Subcutaneous adipose tissue (tissue), 4 donors: ENCODE results near the gene CPN2. TPM values are rescaled to one million over a fixed set of nuclear protein-coding genes. Genes with fewer than 3 reads are reported as not detected.

Experiments
- total RNA-seq, 4 donors: library from RNA; depleted of rRNA; stranded (reverse); fragments of >200 nt; gene quantifications; one replicate each; pipeline ENCODE4 v1.1.0, GENCODE V29; 2016
- TF ChIP-seq, protein P1 (sequence below): fragments of 450-650 bp; IDR thresholded peaks from one replicate; pipeline ENCODE4 v1.5.1; 2016; ENCODE audit warnings: low read depth, mild to moderate bottlenecking, control low read depth, antibody characterized with exemption, moderate library complexity

The CPN2 gene
- total RNA-seq, 4 donors from 2014 or later: 0.38 to 0.44 TPM; not detected in 2

DNA sequence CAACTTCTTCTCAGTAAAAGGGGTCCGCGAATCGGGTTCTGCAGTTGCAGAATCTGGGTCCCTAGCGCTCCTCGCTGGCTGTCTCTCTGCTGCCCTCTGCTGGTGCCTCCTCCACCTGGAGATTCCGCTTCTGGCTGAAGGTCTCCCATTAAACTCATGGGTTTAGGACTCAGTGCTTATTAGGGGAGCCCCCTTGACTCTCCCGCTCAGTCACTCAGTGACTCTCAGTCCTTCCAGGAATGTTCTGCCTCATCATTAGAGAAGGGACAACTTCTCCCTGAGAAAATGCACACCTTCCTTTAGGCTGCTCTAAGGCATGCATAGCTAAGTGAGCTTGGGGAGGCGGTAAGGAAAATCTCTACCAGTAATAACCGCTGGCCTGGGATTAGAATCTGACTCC, 7.1 kb downstream of the CPN2 start:
- TF ChIP-seq, protein P1, sequence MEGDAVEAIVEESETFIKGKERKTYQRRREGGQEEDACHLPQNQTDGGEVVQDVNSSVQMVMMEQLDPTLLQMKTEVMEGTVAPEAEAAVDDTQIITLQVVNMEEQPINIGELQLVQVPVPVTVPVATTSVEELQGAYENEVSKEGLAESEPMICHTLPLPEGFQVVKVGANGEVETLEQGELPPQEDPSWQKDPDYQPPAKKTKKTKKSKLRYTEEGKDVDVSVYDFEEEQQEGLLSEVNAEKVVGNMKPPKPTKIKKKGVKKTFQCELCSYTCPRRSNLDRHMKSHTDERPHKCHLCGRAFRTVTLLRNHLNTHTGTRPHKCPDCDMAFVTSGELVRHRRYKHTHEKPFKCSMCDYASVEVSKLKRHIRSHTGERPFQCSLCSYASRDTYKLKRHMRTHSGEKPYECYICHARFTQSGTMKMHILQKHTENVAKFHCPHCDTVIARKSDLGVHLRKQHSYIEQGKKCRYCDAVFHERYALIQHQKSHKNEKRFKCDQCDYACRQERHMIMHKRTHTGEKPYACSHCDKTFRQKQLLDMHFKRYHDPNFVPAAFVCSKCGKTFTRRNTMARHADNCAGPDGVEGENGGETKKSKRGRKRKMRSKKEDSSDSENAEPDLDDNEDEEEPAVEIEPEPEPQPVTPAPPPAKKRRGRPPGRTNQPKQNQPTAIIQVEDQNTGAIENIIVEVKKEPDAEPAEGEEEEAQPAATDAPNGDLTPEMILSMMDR: no peak

- TF ChIP-seq, protein P1: no peak
Measured at GRCh38 chr3:194343561-194343893, 7.6 kb downstream of the CPN2 start.

- TF ChIP-seq, protein P1: no peak
Measured at GRCh38 chr3:194342861-194343560, 8.1 kb downstream of the CPN2 start.

GRCh38 chr3:194340757-194341400, 10.2 kb downstream of the CPN2 start:
- TF ChIP-seq, protein P1: no peak

- TF ChIP-seq, protein P1: no peak
Measured at GRCh38 chr3:194339840-194340239, 11.3 kb downstream of the CPN2 start.

DNA sequence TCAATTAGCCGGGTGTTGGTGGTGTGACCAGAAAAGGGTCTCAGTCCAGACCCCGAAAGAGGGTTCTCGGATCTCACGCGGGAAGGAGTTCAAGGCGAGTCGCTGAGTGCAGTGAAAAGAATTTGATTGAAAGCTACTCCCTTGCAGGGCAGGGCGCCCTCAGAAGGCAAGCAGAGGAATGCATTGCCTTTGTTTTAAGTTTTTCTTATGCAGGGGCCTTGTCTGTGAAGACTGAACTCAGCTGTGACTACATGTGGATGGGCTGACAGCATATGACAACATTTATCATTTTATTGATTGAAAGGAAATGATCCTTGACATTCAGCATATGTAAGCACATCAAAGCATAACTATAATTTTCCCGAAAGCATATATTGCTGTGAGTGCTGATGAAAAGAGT, 11.8 kb downstream of the CPN2 start:
- TF ChIP-seq, protein P1: no peak

DNA sequence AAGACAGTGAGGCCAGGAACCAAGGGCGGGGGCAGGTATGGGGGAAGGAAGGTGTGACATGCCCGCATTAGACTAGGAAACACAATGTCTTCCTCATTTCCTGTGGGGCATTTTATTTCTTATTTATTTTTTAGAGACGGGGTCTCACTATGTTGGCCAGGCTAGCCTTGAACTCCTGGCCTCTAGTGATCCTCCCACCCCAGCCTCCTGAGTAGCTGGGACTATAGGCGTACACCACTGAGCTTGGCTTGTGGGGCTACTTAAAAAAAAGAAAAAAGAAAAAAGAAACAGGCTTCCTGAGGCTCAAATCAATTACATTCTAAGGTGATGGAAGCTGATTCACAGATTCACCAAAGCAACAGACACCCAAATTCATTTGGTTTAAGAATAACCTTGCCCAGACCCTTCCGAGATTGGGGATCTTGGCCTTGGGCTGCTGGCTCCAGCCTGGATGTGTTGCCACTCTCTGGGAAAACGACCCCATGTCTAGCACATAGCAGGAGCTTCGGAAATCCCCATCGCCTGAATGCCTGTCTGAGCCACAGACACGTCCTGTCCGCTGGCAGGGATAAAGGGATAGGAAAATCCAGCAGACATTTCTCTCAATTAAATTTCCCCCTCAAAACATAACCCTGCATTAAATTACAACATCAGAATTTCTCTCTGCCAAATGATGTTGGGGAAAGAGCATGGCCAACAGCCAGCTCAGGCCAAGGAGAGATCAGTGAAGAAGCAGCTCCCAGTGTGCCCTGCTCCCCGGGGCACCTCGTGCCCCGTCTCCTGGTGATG, 13.0 kb downstream of the CPN2 start:
- TF ChIP-seq, protein P1: no peak
